Mucosa of descending colon (tissue), 3 donors: ENCODE measurements around the gene CALML3. TPM values are rescaled to one million over a fixed set of nuclear protein-coding genes. Genes with fewer than 3 reads are reported as not detected.

ENCODE experiments used
- ATAC-seq: fragments of 200-7000 bp; cut with Tn5 transposase; one replicate; pipeline ENCODE4 v1.9.1; 2020; ENCODE audit warnings: mild to moderate bottlenecking, moderate library complexity
- DNase-seq, 3 donors: peaks; one replicate each; pipeline ENCODE4 v3.0.0-alpha.2; 2020
- H3K36me3 ChIP-seq: fragments of 200-600 bp; one replicate; pipeline ENCODE4 v1.8.0; 2021; ENCODE audit warnings: low read depth, mild to moderate bottlenecking
- H3K4me1 ChIP-seq: fragments of 200-600 bp; one replicate; pipeline ENCODE4 v1.8.0; 2021; ENCODE audit warnings: low read depth, mild to moderate bottlenecking
- H3K4me3 ChIP-seq: fragments of 200-600 bp; one replicate; pipeline ENCODE4 v1.8.0; 2021; ENCODE audit warnings: mild to moderate bottlenecking
- H3K9me3 ChIP-seq: fragments of 200-600 bp; one replicate; pipeline ENCODE4 v1.8.0; 2021; ENCODE audit warnings: mild to moderate bottlenecking
- CTCF ChIP-seq: fragments of 200-600 bp; IDR thresholded peaks from one replicate; pipeline ENCODE4 v1.8.0; 2022; ENCODE audit warnings: antibody characterized with exemption, mild to moderate bottlenecking
- intact Hi-C, 2 donors: fragments of 100-400 bp; cut with DNase I in 1 of 2; cut with micrococcal nuclease in 1 of 2; formaldehyde crosslinking; loops; one replicate each; pipeline versions ENCODE4 v1.11.0 to v1.11.1; 2022; cut with DNase I, micrococcal nuclease
- total RNA-seq, 3 donors: library from RNA; stranded (reverse); fragmentation: NEBNext Ultra II Directional in 2 of 3; extraction: Animal tissue kit (Norgen Biotek cat#: 25700) in 2 of 3; gene quantifications; one replicate each; pipeline versions ENCODE4 v1.2.1 to v1.2.4, GENCODE V29; 2021 to 2023
- donor health status: DM: no; HTN: no; CAD: no; lungs with moderate emphysema.
- donor health status: DM: no; HTN: no; CAD: no.
- donor health status: DM: no; HTN: yes; CAD: no.

Gene CALML3
- total RNA-seq, 3 donors from 2014 or later = 0.09 to 0.17 TPM; not detected in 1

DNA sequence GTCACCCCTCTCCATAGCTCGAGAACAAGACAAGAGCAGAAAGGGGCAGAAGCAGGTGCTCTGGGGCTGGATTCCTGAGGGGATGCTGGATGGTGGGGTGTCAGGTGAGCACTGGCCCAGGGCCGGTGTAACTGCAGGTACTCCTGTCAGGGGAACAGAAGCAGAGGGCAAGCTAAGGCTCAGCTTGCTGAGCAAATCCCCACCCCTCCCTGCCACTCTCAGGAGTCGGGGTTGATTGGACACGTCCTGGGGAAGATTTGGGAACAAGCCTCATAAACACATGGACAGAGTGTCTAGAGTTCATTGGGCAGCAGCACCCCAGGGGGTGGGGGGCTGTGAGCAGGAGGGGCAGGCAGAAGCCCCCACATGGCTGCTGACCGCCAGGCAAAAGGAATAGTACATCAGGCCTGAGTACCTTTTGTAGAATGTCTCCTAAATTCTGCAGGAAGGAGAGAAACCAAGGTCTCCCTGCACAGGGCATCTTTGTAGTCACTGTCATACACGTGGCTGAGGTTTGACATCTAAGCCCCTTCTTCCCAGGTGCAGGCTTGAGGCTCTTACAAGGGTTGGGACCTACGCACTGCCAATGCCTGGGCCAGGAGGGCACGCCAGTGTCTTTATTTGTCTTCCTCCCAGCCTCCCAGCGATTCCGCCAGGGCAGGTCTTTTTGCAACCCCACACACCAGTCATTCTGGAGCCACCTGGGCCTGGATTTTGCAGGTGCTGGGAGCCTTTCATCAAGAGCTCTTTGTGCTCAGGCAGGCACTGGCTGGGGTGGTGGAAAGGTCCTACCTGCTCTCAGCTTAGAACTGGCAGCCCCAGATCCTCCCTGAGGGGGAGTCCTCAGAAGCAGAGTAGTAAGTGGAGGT, 2.8 kb downstream of the CALML3 start:
- ATAC-seq (peak; percentile 47), DNase-seq (peak in 1 of 3 donors; percentile 31)
- H3K36me3 ChIP-seq = no peaks in the 10 kb centered on the region
- no peak overlapping the region for H3K4me3 ChIP-seq
- intact Hi-C loops = no loop called here
- TF ChIP-seq CTCF = no peak
- no peaks in the 10 kb centered on the region for H3K4me1 ChIP-seq
- no peaks in the 10 kb centered on the region for H3K9me3 ChIP-seq

GRCh38 chr10:5528989-5529701, 4.4 kb downstream of the CALML3 start:
- Histone ChIP-seq H3K9me3 (no peaks in the 10 kb centered on the region), H3K36me3 (no peaks in the 10 kb centered on the region), H3K4me1 (no peaks in the 10 kb centered on the region), H3K4me3 (no peak overlapping the region)
- DNase-seq (peak in 1 of 3 donors; percentile 22), ATAC-seq (no peak)
- no peak for TF ChIP-seq CTCF
- intact Hi-C loops = no loop called here

DNA sequence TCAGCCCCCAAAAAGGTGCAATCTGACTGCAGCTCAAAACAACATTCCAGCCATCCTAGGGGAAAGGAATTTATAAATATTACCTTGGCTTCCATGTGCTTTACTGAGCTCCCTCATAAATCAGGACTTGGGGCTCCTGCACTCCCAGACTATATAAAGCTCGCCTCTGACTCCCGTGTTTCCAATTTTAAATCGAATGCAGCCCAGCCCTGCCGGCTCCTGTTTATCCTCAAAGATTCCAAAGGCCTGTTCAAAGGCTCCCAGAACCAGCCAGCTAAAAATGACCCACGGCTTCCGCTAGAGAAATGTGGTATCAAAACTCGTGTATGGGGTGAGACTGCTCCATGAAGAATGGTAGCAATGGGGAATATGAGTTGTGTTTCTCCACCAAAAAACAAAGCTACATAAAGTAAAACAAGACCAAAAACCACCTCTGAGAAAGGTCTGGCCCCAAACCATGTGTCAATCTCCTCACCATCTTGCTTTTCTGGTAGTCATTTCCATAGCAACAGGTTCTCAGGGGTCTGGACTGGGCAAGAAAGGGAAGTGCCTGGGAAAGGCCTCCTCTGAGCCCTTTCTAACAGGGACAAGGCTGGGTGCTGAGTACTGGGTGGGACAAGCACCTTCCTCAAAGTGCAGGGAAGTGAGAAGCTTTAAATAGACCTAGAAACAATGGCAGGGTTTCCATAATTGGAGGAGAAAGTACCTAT, 5.1 kb downstream of the CALML3 start:
- Histone ChIP-seq H3K36me3 (no peaks in the 10 kb centered on the region), H3K4me3 (no peak overlapping the region), H3K9me3 (no peaks in the 10 kb centered on the region), H3K4me1 (no peaks in the 10 kb centered on the region)
- no peak for TF ChIP-seq CTCF
- DNase-seq (peak in 1 of 3 donors; percentile 10), ATAC-seq (no peak)
- intact Hi-C loops = no loop called here

GRCh38 chr10:5530412-5530806, 5.6 kb downstream of the CALML3 start:
- peak in 1 of 3 donors; percentile 10 for DNase-seq
- intact Hi-C loops = no loop called here
- Histone ChIP-seq H3K36me3 (no peaks in the 10 kb centered on the region), H3K4me1 (no peaks in the 10 kb centered on the region), H3K4me3 (no peak overlapping the region), H3K9me3 (no peaks in the 10 kb centered on the region)
- ATAC-seq = no peak
- no peak for TF ChIP-seq CTCF

GRCh38 chr10:5530846-5531557, 6.2 kb downstream of the CALML3 start:
- no peaks in the 10 kb centered on the region for H3K4me1 ChIP-seq
- no peaks in the 10 kb centered on the region for H3K36me3 ChIP-seq
- H3K9me3 ChIP-seq = no peaks in the 10 kb centered on the region
- H3K4me3 ChIP-seq = no peak overlapping the region
- ATAC-seq (no peak), DNase-seq (peak in 1 of 3 donors; percentile 13)
- no peak for TF ChIP-seq CTCF
- intact Hi-C loops = no loop called here
